HK-2 (cell line): Measurements from ENCODE around the gene LSMEM2.
A peak's percentile ranks its signal among the peaks of the same experiment; 100 is the strongest.
"Not testable (repeated sequence)": the region's sequence is repeated elsewhere in the genome, so short reads cannot be mapped to it uniquely, and the experiment has no call there.

Experiments
- DNase-seq: peaks from one replicate; pipeline ENCODE4 v3.0.0-alpha.2; 2018; ENCODE audit not compliant: unreplicated experiment

Gene LSMEM2

GRCh38 chr3:50298836-50299637, 20.1 kb downstream of the LSMEM2 start, which contains the start of the genes HYAL3 and NAA80:
Gene HYAL3 (minus strand): TSS chr3:50299405. CDS start chr3:50295602, 3,803 bp downstream.
Gene NAA80 (minus strand): TSS chr3:50299405. CDS start chr3:50297463, 1,942 bp downstream.
- DNase-seq: peak; percentile 98

GRCh38 chr3:50299638-50299928, 20.7 kb downstream of the LSMEM2 start:
- DNase-seq: no peak

- no peak for DNase-seq
Observed at GRCh38 chr3:50299929-50300680, 21.2 kb downstream of the LSMEM2 start.

GRCh38 chr3:50300681-50301254, 21.9 kb downstream of the LSMEM2 start:
- DNase-seq: no peak

GRCh38 chr3:50302095-50303012, 23.5 kb downstream of the LSMEM2 start:
- no peak for DNase-seq

GRCh38 chr3:50303013-50303815, 24.3 kb downstream of the LSMEM2 start, which contains the start of gene HYAL1:
Gene HYAL1 (minus strand): TSS chr3:50303574. CDS start chr3:50302956, 618 bp downstream.
- no peak for DNase-seq

- DNase-seq: no peak
Observed at GRCh38 chr3:50304601-50305000, 25.7 kb downstream of the LSMEM2 start.

- not testable (repeated sequence) for DNase-seq
Observed at GRCh38 chr3:50312041-50312440, 33.2 kb downstream of the LSMEM2 start.

GRCh38 chr3:50314342-50314741, 35.5 kb downstream of the LSMEM2 start:
- DNase-seq: no peak

GRCh38 chr3:50314816-50315215, 35.9 kb downstream of the LSMEM2 start:
- no peak for DNase-seq

GRCh38 chr3:50316657-50317242, 37.9 kb downstream of the LSMEM2 start:
- peak; percentile 83 for DNase-seq

- no peak for DNase-seq
Observed at GRCh38 chr3:50317300-50317699, 38.4 kb downstream of the LSMEM2 start.

- DNase-seq: no peak
Observed at GRCh38 chr3:50318163-50318562, 39.3 kb downstream of the LSMEM2 start.

GRCh38 chr3:50318615-50319014, 39.7 kb downstream of the LSMEM2 start:
- no peak for DNase-seq

GRCh38 chr3:50319181-50319893, 40.5 kb downstream of the LSMEM2 start:
- DNase-seq: no peak

- no peak for DNase-seq
Observed at GRCh38 chr3:50319894-50320625, 41.2 kb downstream of the LSMEM2 start.

GRCh38 chr3:50320853-50321335, 42.0 kb downstream of the LSMEM2 start:
- peak; percentile 63 for DNase-seq

- DNase-seq: peak; percentile 81
Observed at GRCh38 chr3:50321336-50322114, 42.6 kb downstream of the LSMEM2 start.
